ENCODE measurements around the gene GPS1.

DNA sequence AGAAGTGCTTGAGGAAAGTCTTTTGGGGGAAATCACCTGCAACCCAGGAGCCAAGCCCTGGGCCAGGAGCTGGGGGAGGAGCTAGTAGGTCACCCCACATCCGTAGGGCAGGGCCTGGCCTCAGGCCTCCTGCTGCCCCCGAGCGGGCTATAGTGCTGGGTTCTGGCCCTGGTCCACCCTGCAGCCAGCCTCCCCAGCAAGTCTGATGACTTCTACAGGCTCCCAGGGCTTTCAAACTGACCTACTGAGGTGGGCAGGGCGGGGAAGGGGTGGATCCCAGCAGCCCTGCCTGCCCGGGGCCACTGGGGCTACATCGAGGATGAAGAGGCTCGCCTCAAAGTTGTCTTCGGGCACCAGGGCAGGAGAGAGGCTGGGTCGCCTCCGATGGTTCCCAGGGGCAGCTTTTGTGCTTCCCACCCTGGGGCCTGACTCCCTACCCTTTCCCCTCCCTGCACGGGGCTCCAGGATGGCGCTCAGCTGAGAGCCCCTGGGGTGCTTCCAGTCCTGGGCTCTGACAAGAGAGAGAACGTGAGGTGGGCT, 34.0 kb upstream of the GPS1 start:
- TF ChIP-seq, protein P1, sequence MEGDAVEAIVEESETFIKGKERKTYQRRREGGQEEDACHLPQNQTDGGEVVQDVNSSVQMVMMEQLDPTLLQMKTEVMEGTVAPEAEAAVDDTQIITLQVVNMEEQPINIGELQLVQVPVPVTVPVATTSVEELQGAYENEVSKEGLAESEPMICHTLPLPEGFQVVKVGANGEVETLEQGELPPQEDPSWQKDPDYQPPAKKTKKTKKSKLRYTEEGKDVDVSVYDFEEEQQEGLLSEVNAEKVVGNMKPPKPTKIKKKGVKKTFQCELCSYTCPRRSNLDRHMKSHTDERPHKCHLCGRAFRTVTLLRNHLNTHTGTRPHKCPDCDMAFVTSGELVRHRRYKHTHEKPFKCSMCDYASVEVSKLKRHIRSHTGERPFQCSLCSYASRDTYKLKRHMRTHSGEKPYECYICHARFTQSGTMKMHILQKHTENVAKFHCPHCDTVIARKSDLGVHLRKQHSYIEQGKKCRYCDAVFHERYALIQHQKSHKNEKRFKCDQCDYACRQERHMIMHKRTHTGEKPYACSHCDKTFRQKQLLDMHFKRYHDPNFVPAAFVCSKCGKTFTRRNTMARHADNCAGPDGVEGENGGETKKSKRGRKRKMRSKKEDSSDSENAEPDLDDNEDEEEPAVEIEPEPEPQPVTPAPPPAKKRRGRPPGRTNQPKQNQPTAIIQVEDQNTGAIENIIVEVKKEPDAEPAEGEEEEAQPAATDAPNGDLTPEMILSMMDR (conservative IDR thresholded peaks at IDR 0.05; ENCODE audit: low read depth, low read length), result no peak
- TF ChIP-seq POLR2A (IDR thresholded peaks at IDR 0.05; ENCODE audit: low read depth, low read length) (no peak), RFX5 (IDR thresholded peaks at IDR 0.05; ENCODE audit: low read depth, low read length) (no peak), BHLHE40 (IDR thresholded peaks at IDR 0.05; ENCODE audit: low read depth, low read length) (no peak)

Measured in IMR-90 (cell line).